H1 (cell line): ENCODE measurements around the gene TYRO3. TPM values are rescaled to one million over a fixed set of nuclear protein-coding genes. Genes with fewer than 3 reads are reported as not detected.

ENCODE experiments used
- CTCF ChIA-PET: fragments of 300-600 bp; sonication (Branson Sonifier 250); formaldehyde crosslinking; loops from one replicate; lab custom pipeline; 2021; ENCODE audit not compliant: partially characterized antibody; lab: Charles Lee
- POLR2A ChIA-PET: fragments of 300-600 bp; sonication (Branson Sonifier 250); formaldehyde crosslinking; loops from one replicate; lab custom pipeline; 2021; ENCODE audit warnings: inconsistent platforms; ENCODE audit not compliant: partially characterized antibody; lab: Charles Lee
- DNase-seq, 2 experiments: peaks; one replicate each; pipeline versions ENCODE4 v3.0.0 to v3.0.0-alpha.2; 2010 to 2022; ENCODE audit warnings: low spot score in 2 of 2, low read depth in 1 of 2, mixed read lengths in 1 of 2
- FAIRE-seq: peaks from 2 replicates; lab custom pipeline; 2011; peaks lifted over from hg19 to GRCh38; lab: Jason Lieb, UNC
- H2AFZ ChIP-seq: 2 replicates; pipeline ENCODE4 v1.8.1; 2012; ENCODE audit warnings: low read length, inconsistent platforms
- H2AK5ac ChIP-seq: 2 replicates; pipeline ENCODE4 v1.6.1; 2013; ENCODE audit warnings: low read depth, low read length
- H2BK120ac ChIP-seq: replicated peaks from 2 replicates; pipeline ENCODE3; 2013; ENCODE audit warnings: low read depth, low read length, inconsistent platforms
- H2BK12ac ChIP-seq: 2 replicates; pipeline ENCODE4 v1.6.1; 2013; ENCODE audit warnings: low read depth, low read length
- H2BK15ac ChIP-seq: 2 replicates; pipeline ENCODE4 v1.6.1; 2013; ENCODE audit warnings: low read length
- H2BK20ac ChIP-seq: 2 replicates; pipeline ENCODE4 v1.6.1; 2013; ENCODE audit warnings: low read length
- H2BK5ac ChIP-seq: 2 replicates; pipeline ENCODE4 v1.6.1; 2013; ENCODE audit warnings: low read depth, low read length
- H3K14ac ChIP-seq: 2 replicates; pipeline ENCODE4 v1.6.1; 2013; ENCODE audit warnings: inconsistent platforms; ENCODE audit not compliant: insufficient read length
- H3K18ac ChIP-seq: 2 replicates; pipeline ENCODE4 v1.6.1; 2013; ENCODE audit warnings: low read length; ENCODE audit errors: extremely low read depth
- H3K23ac ChIP-seq: 2 replicates; pipeline ENCODE4 v1.6.1; 2013; ENCODE audit warnings: inconsistent platforms; ENCODE audit not compliant: insufficient read length
- H3K23me2 ChIP-seq: 2 replicates; pipeline ENCODE4 v1.6.1; 2013; ENCODE audit warnings: low read depth, low read length
- H3K27ac ChIP-seq: 2 replicates; pipeline ENCODE4 v1.6.1; 2011; ENCODE audit warnings: low read depth, low read length, inconsistent platforms
- H3K27me3 ChIP-seq, 4 experiments: replicated peaks in 1 of 4; 1 replicate in 1 of 4; 2 replicates in 3 of 4; pipeline versions ENCODE4 v1.6.1 to v1.8.1; 2011 to 2013; ENCODE audit warnings: low read length in 3 of 4, mild to moderate bottlenecking in 3 of 4, inconsistent platforms in 2 of 4, mixed read lengths in 2 of 4, moderate library complexity in 1 of 4; ENCODE audit not compliant: control insufficient read depth in 3 of 4, insufficient read depth in 3 of 4; ENCODE audit errors: extremely low read depth in 1 of 4
- H3K36me3 ChIP-seq, 4 experiments: 2 replicates each; pipeline versions ENCODE4 v1.6.1 to v1.8.1; 2011 to 2013; ENCODE audit warnings: mild to moderate bottlenecking in 4 of 4, low read length in 3 of 4, moderate library complexity in 2 of 4, control low read depth in 1 of 4, inconsistent platforms in 1 of 4; ENCODE audit not compliant: insufficient read depth in 4 of 4, control insufficient read depth in 2 of 4
- H3K4ac ChIP-seq: replicated peaks from 2 replicates; pipeline ENCODE3; 2013; ENCODE audit warnings: low read length, low read depth, mixed read lengths, inconsistent platforms; ENCODE audit not compliant: insufficient read length
- H3K4me1 ChIP-seq, 4 experiments: replicated peaks in 1 of 4; 1 replicate in 1 of 4; 2 replicates in 3 of 4; pipeline versions ENCODE4 v1.6.1 to v1.8.1; 2011 to 2013; ENCODE audit warnings: low read length in 3 of 4, inconsistent platforms in 2 of 4, mixed read lengths in 1 of 4; ENCODE audit not compliant: insufficient read depth in 4 of 4, control insufficient read depth in 3 of 4
- H3K4me2 ChIP-seq, 2 experiments: 2 replicates each; pipeline versions ENCODE4 v1.6.1 to v1.8.1; 2011 to 2013; ENCODE audit warnings: low read depth in 2 of 2, low read length in 2 of 2, control low read depth in 1 of 2, inconsistent platforms in 1 of 2, mild to moderate bottlenecking in 1 of 2; ENCODE audit not compliant: insufficient read depth in 1 of 2
- H3K4me3 ChIP-seq, 4 experiments: fragments of 200-600, 300-600 bp in 1 of 4; sonication (generic), shearing (Covaris generic), sonication (Bioruptor Twin) in 1 of 4; 2 replicates each; pipeline versions ENCODE4 v1.5.1 to v1.8.1; 2011 to 2016; ENCODE audit warnings: low read length in 4 of 4, low read depth in 3 of 4, control low read depth in 2 of 4, inconsistent platforms in 2 of 4, mild to moderate bottlenecking in 2 of 4, mixed read lengths in 1 of 4, moderate library complexity in 1 of 4; ENCODE audit not compliant: insufficient read depth in 2 of 4; ENCODE audit errors: extremely low read depth in 1 of 4
- H3K56ac ChIP-seq: replicated peaks from 2 replicates; pipeline ENCODE3; 2013; ENCODE audit warnings: low read depth, mild to moderate bottlenecking, mixed read lengths, low read length, inconsistent platforms; ENCODE audit not compliant: insufficient read length
- H3K79me1 ChIP-seq: 2 replicates; pipeline ENCODE4 v1.6.1; 2013; ENCODE audit warnings: low read depth, low read length, control low read depth
- H3K79me2 ChIP-seq, 2 experiments: 2 replicates each; pipeline versions ENCODE4 v1.6.1 to v1.8.1; 2012 to 2013; ENCODE audit warnings: low read length in 2 of 2, mild to moderate bottlenecking in 2 of 2, inconsistent platforms in 1 of 2; ENCODE audit not compliant: insufficient read depth in 2 of 2, control insufficient read depth in 1 of 2
- H3K9ac ChIP-seq, 4 experiments: replicated peaks in 1 of 4; 1 replicate in 1 of 4; 2 replicates in 3 of 4; pipeline versions ENCODE4 v1.6.1 to v1.8.1; 2011 to 2013; ENCODE audit warnings: low read depth in 3 of 4, low read length in 3 of 4, control low read depth in 2 of 4, mild to moderate bottlenecking in 2 of 4, moderate library complexity in 2 of 4, inconsistent platforms in 1 of 4; ENCODE audit errors: extremely low read depth in 1 of 4
- H3K9me3 ChIP-seq, 2 experiments: 2 replicates each; pipeline versions ENCODE4 v1.6.1 to v1.8.1; 2012 to 2013; ENCODE audit warnings: mild to moderate bottlenecking in 2 of 2, moderate library complexity in 2 of 2, control low read depth in 1 of 2, inconsistent platforms in 1 of 2, low read depth in 1 of 2, low read length in 1 of 2, mixed read lengths in 1 of 2; ENCODE audit not compliant: insufficient read depth in 2 of 2
- H4K20me1 ChIP-seq, 2 experiments: replicated peaks in 1 of 2; 2 replicates each; pipeline versions ENCODE3 to v1.8.1; 2011 to 2013; ENCODE audit warnings: inconsistent platforms in 2 of 2, low read length in 2 of 2, mild to moderate bottlenecking in 1 of 2; ENCODE audit not compliant: insufficient read depth in 2 of 2, control insufficient read depth in 1 of 2
- H4K5ac ChIP-seq: 2 replicates; pipeline ENCODE4 v1.6.1; 2013; ENCODE audit warnings: low read length, low read depth, mixed read lengths, inconsistent platforms; ENCODE audit not compliant: insufficient read length
- H4K8ac ChIP-seq: 2 replicates; pipeline ENCODE4 v1.8.0; 2013; ENCODE audit warnings: mild to moderate bottlenecking, moderate library complexity, low read length, inconsistent platforms; ENCODE audit not compliant: insufficient read depth; ENCODE audit errors: extremely low read depth
- H4K91ac ChIP-seq: replicated peaks from 2 replicates; pipeline ENCODE3; 2013; ENCODE audit warnings: low read length, mixed read lengths, inconsistent platforms; ENCODE audit not compliant: insufficient read length
- BACH1 ChIP-seq: IDR thresholded peaks from 2 replicates; pipeline ENCODE4 v1.6.1; 2012; ENCODE audit warnings: low read length, improper control_type of control experiment
- CBX5 ChIP-seq: fragments of 300-800, 300-1000 bp; sonication (generic); IDR thresholded peaks from 2 replicates; pipeline ENCODE4 v1.7.1; 2016; ENCODE audit warnings: antibody characterized with exemption, low read length, low read depth
- GABPA ChIP-seq: IDR thresholded peaks from 2 replicates; pipeline ENCODE4 v1.6.1; 2011; ENCODE audit warnings: mild to moderate bottlenecking, low read length, moderate library complexity, borderline replicate concordance; ENCODE audit not compliant: insufficient read depth
- HDAC2 ChIP-seq, 2 experiments: fragments of 300-600 bp in 1 of 2; sonication (generic) in 1 of 2; IDR thresholded peaks; 2 replicates each; pipeline ENCODE4 v1.6.1; 2011 to 2012; ENCODE audit warnings: low read depth in 2 of 2, low read length in 2 of 2, mild to moderate bottlenecking in 2 of 2, moderate library complexity in 2 of 2, borderline replicate concordance in 1 of 2, inconsistent platforms in 1 of 2
- POU5F1 ChIP-seq: IDR thresholded peaks from 2 replicates; pipeline ENCODE4 v1.6.1; 2011; ENCODE audit warnings: low read depth, mild to moderate bottlenecking, low read length, moderate library complexity
- RBBP5 ChIP-seq: IDR thresholded peaks from 2 replicates; pipeline ENCODE4 v1.7.1; 2012; ENCODE audit warnings: low read depth, mild to moderate bottlenecking, inconsistent platforms, low read length, moderate library complexity, borderline replicate concordance
- RNF2 ChIP-seq: fragments of 200-900, 300-1000 bp; sonication (generic); IDR thresholded peaks from 2 replicates; pipeline ENCODE4 v1.7.1; 2016; ENCODE audit warnings: borderline replicate concordance, low read depth, mild to moderate bottlenecking, antibody characterized with exemption, low read length; ENCODE audit not compliant: poor library complexity, severe bottlenecking; ENCODE audit errors: missing control alignments
- RXRA ChIP-seq: IDR thresholded peaks from 2 replicates; pipeline ENCODE4 v1.6.1; 2011; ENCODE audit warnings: low read depth, mild to moderate bottlenecking, low read length, moderate library complexity; ENCODE audit not compliant: insufficient read depth
- TAF1 ChIP-seq: IDR thresholded peaks from 2 replicates; pipeline ENCODE4 v1.6.1; 2011; ENCODE audit warnings: mild to moderate bottlenecking, low read depth, low read length
- TAF7 ChIP-seq: optimal IDR thresholded peaks from 2 replicates; pipeline ENCODE3; 2011; ENCODE audit warnings: low read depth, mild to moderate bottlenecking, inconsistent platforms, low read length, moderate library complexity, borderline replicate concordance
- TBP ChIP-seq: IDR thresholded peaks from 2 replicates; pipeline ENCODE4 v1.6.1; 2011; ENCODE audit warnings: low read depth, low read length, improper control_type of control experiment
- WGBS, 2 experiments: shearing (Covaris generic) in 1 of 2; methylation state at CpG; one replicate each; pipeline versions ENCODE4 v1.1.6 to v1.1.7; 2013 to 2015; ENCODE audit warnings: low lambda C conversion rate in 2 of 2, mixed read lengths in 2 of 2, inconsistent platforms in 1 of 2, low coverage in 1 of 2, missing lambda C conversion rate in 1 of 2; ENCODE audit not compliant: insufficient replicate concordance in 2 of 2, insufficient coverage in 1 of 2, insufficient read length in 1 of 2; ENCODE audit errors: extremely low coverage in 1 of 2, missing lambda C conversion rate in 1 of 2; 5-methylcytosine and 5-hydroxymethylcytosine counted together
- polyA plus RNA-seq, 7 experiments: library from polyadenylated mRNA; depleted of rRNA in 3 of 7; stranded (reverse) in 5 of 7; unstranded in 2 of 7; fragments of >200 nt in 5 of 7; fragments of 200-250 nt in 2 of 7; gene quantifications; 1 replicate in 5 of 7; 2 replicates in 1 of 7; 4 replicates in 1 of 7; pipeline versions ENCODE4 v1.2.1 to v1.2.3, GENCODE V29; 2011 to 2013; ENCODE audit warnings: missing spikeins in 2 of 7, mixed read lengths in 2 of 7
- total RNA-seq: library from RNA; stranded (reverse); fragmentation: NEBNext Ultra II Directional; extraction: Animal tissue kit (Norgen Biotek cat#: 25700); gene quantifications from 2 replicates; pipeline ENCODE4 v1.2.1, GENCODE V29; 2021

The TYRO3 gene
- total and polyA plus RNA-seq, 2 of the 8 experiments (the other 6 are each of a cell fraction or from before 2014, with no cell fraction given): 82.7 to 98.8 TPM

GRCh38 chr15:41517895-41518449 lies 41.0 kb upstream of the TYRO3 start:
- Histone ChIP-seq H3K23ac (no peak overlapping the region), H3K79me1 (no peaks in the 10 kb centered on the region), H2BK12ac (no peak overlapping the region), H4K20me1 (peaks cover 3 to 6% of the 10 kb centered on the region in 2 experiments), H4K91ac (no peak overlapping the region), H3K4ac (no peak overlapping the region), H2BK120ac (no peak overlapping the region), H3K36me3 (peaks cover 0 to 27% (median 7%) of the 10 kb centered on the region in 4 experiments; a peak in 5 of 8 replicates), H3K23me2 (peaks cover 7% of the 10 kb centered on the region), H3K27ac (no peak overlapping the region), H3K27me3 (peaks cover 3 to 15% (median 12%) of the 10 kb centered on the region in 4 experiments), H2BK15ac (no peak overlapping the region), H2AFZ (no peak overlapping the region), H2BK20ac (no peak overlapping the region), H2AK5ac (no peak overlapping the region), H3K79me2 (no peaks in the 10 kb centered on the region), H3K9me3 (no peaks in the 10 kb centered on the region; a peak in 1 of 4 replicates), H2BK5ac (no peak overlapping the region), H3K9ac (no peak overlapping the region), H3K18ac (no peak overlapping the region), H3K4me3 (no peak overlapping the region), H4K8ac (no peak overlapping the region), H3K56ac (no peak overlapping the region), H4K5ac (no peak overlapping the region), H3K4me1 (peaks cover 0 to 13% (median 5%) of the 10 kb centered on the region in 4 experiments; a peak in 5 of 7 replicates), H3K14ac (no peak overlapping the region), H3K4me2 (no peak overlapping the region)
- ChIA-PET POLR2A (interaction anchor here (1.7 to 3.6 kb wide), 2 partner anchors 10 to 23 kb away, joined by 4 to 12 read pairs; no protein-coding TSS in a partner anchor), CTCF (interaction anchor here (1.2 to 3.8 kb wide), 7 partner anchors 9 to 293 kb away, joined by 3 to 10 read pairs (median 4); no protein-coding TSS in a partner anchor)
- FAIRE-seq (no peak), DNase-seq (no peak)
- WGBS, 2 experiments: 96% methylated on average over 8 of the region's 8 CpGs; no CpG with 5 or more reads in 1 of the 2 experiments
- TF ChIP-seq RXRA (no peak), GABPA (no peak), HDAC2 (IDR thresholded peaks at IDR 0.05; ENCODE audit: borderline replicate concordance in 1 of 2, low read depth in 2 of 2, low read length in 2 of 2) (no peak), TAF1 (no peak), RBBP5 (no peak), POU5F1 (no peak), TAF7 (no peak), TBP (no peak), CBX5 (no peak), RNF2 (no peak), BACH1 (no peak)
